HL-60/S4 (cell line): Measurements from ENCODE around the gene RPS6KA2.

Experiments used
- in situ Hi-C: fragments of 300-500 bp; cut with MboI; formaldehyde crosslinking; loops from 2 replicates; pipeline ENCODE4 v1.14.3; 2022; ENCODE audit warnings: low sequenced_read_pairs

The RPS6KA2 gene

DNA sequence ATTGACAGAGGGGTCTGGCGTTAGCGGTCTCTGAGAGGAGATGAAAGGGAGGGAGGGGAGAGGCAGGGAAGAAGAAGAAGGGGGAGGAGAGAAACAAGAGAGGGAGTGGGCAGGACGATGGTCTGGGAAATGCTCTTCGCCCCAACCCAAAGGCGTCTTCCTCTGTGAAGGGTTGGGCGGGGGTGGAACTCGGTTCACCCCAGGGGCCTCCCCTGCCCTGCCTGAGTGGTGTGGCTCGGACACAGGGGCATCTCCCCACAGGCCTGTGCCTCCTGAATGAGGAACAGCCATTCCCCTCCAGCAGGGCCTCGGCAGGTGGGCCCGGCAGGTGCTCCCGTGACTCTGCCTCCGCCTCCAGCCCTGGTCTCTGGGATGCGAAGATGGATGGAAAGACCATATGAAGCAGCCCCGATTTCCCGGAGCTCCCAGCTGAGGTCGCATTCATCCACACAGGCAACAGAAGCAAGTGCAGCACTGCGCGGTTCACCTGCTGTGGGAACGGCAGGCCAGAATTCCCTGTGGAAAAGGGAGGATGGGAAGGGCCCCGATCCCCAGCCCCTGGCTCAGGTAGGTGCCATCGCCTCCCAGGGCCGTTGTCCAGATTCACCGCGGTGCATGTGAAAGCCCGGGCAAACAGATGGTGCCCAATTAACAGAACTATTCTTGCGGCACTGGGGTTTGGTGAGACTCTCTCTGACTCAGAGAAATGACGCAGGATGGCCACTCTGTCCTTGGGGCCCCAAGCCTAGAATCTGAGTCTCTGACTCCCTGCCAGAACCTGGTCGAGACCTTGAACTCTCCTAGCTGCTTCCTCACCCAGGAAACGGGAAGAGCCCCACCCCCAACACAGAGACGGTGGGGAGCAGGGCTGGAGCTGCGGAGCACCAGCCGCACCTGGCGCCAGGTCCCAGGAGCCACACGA, 29.4 kb upstream of the RPS6KA2 start:
- in situ Hi-C loops: no loop called here

GRCh38 chr6:166655713-166656229, 28.7 kb upstream of the RPS6KA2 start:
- in situ Hi-C loops: no loop called here

DNA sequence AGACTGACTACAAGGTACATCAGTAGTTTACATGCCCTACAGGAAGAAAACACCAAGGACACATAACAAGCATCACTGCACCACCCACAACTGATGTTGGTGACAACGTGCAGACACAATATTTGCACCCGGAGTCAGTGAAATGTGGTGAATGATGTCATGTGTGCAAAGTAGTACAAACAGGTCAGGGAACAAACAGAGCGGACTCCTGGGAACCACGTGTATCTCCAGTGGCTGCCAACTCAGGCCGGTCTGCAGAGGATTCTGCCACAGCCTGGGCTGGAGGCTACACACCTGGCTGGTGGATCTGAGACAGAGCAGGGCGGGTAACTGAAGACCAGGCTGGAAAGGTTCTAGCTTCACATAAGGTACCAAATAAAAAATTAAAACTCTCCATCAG, 28.2 kb upstream of the RPS6KA2 start:
- in situ Hi-C loops: no loop called here

DNA sequence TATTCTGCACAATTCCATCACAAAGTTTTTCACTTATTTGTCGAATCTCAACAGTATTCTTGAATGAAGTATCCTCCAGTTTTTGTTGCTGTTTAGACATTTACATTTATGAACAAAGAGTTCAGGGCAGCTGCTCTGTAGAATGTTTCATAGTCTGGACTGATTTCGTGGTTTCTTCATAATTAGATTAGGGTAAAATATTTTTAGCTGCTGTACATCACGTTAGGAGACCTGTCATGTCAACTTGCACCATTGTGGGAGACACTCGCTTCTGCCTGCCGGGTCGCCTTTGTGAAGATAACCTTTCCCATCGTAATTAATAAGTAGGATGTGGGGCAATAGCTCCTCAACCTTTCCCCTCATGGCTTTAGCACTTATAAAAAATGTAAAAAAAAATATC, 27.5 kb upstream of the RPS6KA2 start:
- in situ Hi-C loops: no loop called here

GRCh38 chr6:166653639-166653941, 26.5 kb upstream of the RPS6KA2 start:
- in situ Hi-C loops: no loop called here

GRCh38 chr6:166650824-166651807, 24.1 kb upstream of the RPS6KA2 start:
- in situ Hi-C loops: no loop called here

GRCh38 chr6:166650047-166650446, 23.0 kb upstream of the RPS6KA2 start:
- in situ Hi-C loops: no loop called here

DNA sequence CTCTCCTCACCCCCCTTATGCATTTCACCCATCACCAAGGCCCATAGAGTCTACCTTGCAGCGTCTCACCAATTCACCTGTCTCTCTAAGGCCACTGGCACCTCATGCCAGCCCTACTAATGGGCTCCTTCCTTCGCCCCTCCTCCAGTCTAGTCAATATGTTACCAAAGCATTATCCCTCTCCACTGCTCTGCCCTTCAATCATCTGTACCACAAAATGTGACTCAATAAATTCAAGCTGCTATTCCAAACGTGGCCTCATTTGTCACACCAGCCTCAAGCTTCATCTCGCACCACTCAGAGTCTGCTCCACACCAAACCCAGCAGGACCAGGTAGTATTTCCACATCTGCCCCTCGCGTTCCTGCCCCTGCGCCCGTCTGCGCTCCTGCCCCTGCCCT, 21.8 kb upstream of the RPS6KA2 start:
- in situ Hi-C loops: no loop called here

GRCh38 chr6:166647896-166648295, 20.8 kb upstream of the RPS6KA2 start:
- in situ Hi-C loops: no loop called here

- in situ Hi-C loops: no loop called here
These were observed 19.7 kb upstream of the RPS6KA2 start for GRCh38 chr6:166646716-166647115.

- in situ Hi-C loops: no loop called here
These were observed 18.8 kb upstream of the RPS6KA2 start for GRCh38 chr6:166645896-166646295.

GRCh38 chr6:166644681-166645080, 17.6 kb upstream of the RPS6KA2 start:
- in situ Hi-C loops: no loop called here

DNA sequence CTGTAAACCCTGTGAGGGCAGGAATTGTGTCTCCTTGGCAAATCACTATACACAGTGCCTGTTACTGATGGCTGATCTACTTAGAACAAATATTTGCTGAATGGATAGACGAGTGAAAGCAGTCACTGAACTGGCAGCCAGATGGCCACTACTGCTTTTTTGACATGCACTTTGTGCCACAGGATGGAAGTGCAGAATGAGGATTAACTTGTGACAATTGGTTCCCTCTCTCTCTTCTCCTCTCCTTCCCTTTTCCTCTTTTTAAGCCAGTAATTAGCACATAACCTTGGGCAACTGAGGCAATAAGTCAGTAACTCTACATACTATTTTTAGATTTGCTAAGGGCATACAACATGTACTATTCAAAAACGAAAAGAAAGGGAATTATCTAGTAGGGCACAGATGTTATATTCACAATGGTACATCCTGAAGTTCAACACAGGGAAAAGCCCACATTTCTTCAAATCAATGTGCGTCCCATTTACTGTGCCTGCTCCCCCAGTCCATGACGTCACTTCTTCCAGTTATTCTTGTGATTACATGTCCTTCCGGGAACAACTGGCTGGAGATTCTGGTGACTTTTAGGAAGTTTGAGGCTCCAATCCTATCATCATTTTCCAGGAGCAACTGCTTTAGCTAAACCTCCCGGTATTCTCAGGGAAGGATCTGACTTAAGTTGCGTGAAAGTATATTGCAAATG, 17.0 kb upstream of the RPS6KA2 start:
- in situ Hi-C loops: no loop called here

DNA sequence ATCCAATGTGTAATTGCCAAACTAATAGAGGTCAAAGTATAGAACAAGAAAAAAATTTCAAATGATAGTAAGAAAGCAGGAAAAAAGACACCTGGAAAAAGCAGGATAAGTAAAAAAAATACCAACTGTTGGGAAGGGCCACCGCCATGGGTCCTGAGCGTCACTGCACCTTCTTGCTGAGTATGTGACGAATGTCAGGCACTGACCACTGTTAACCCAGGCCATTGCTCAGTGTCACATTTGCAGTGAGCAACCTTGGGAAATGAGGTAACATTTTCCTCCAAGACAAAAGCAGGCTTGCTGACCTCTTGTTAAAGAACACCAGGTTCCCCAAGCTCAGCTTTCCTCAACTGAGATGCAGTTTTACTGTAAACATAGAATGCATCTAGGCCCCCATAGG, 15.6 kb upstream of the RPS6KA2 start:
- in situ Hi-C loops: no loop called here

- in situ Hi-C loops: no loop called here
These were observed 13.4 kb upstream of the RPS6KA2 start for GRCh38 chr6:166640342-166641043.

DNA sequence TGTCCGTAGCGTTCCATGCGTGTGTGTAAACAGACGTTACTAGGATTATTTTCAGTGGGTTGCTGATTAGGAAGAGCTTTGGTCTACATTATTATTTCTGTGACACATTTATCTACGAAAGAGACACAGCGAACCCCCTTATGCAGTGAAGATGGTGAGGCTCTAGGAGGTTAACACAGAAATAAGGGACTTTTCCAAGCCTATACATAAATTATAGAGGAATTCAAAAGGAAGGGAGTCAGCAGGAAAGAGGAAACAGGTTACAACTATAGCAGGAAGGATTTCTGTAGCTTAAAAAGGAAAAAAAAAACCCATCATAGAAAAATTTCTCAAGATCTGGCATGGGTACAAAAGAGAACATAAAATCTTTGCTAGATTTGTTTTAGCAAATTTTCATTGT, 12.9 kb upstream of the RPS6KA2 start:
- in situ Hi-C loops: no loop called here

GRCh38 chr6:166638573-166638964, 11.5 kb upstream of the RPS6KA2 start:
- in situ Hi-C loops: no loop called here

DNA sequence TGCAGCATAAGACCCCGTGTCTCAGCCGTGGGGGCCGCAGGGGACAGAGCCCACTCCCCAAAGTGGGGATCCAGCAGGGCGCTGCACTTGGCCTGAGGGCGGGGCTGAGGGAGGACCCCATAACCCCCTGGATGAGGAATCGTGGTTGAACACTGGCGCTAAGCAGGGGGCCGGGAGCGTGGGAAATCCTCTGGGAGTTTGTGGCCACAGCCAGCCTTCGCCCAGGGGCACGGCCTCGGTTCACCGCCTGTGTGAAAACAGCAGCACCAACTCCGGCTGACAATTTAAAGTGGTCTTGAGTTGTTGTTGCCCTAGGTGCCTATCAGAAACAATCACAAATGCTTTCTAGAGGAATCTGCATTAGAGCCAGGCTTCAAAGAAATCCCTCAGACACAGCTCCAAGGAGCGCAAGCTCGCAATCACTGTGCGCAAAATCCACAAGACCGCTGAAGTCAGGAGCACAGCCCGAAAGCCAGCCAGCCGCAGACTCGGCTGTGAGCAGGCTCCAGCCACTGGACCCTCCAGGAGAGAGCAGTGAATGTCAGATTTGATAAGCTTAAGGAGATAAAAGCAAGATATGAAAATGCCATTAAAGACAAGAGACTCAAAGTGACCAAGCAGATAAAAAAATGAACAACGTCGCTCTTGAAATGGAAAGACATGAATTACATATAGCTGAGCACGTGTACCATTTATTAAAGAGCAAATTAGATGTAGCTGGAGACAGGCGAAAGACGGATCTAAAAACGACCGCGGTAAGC, 10.9 kb upstream of the RPS6KA2 start:
- in situ Hi-C loops: no loop called here

DNA sequence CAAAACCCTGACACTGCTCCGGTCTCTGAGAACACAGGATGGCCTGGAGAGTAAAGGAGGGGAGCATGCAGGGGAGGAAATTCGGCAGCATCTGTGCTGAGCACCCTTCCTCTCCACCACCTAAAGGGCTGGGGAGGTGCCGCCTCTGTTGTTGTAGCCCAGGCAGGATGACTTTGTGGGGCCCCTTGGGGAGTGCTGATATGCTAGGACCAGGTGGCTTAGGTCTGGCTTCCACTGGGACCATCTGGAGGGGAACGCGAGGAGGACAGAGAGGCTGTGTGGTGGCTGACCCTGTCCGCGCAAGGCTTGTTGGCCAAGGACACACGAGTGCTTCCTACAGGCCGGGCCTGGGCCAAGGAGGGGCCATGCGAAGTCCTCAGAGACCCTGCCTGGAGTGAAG, 9.9 kb upstream of the RPS6KA2 start:
- in situ Hi-C loops: no loop called here
